Fibroblast of lung (primary cell): Measurements from ENCODE around the gene SEMA6A.

ENCODE experiments used
- EZH2 ChIP-seq: IDR thresholded peaks from 2 replicates; pipeline ENCODE4 v1.5.1; 2012; ENCODE audit warnings: low read length, control low read depth, mild to moderate bottlenecking; ENCODE audit errors: missing control alignments
- TF ChIP-seq, protein P1 (sequence below), 2 donors: IDR thresholded peaks in 1 of 2; conservative IDR thresholded peaks in 1 of 2; 1 replicate in 1 of 2; 2 replicates in 1 of 2; pipeline ENCODE4 v1.5.1; 2011 to 2012; ENCODE audit warnings: low read length in 2 of 2, control low read depth in 1 of 2, inconsistent platforms in 1 of 2, low read depth in 1 of 2, mild to moderate bottlenecking in 1 of 2

DNA sequence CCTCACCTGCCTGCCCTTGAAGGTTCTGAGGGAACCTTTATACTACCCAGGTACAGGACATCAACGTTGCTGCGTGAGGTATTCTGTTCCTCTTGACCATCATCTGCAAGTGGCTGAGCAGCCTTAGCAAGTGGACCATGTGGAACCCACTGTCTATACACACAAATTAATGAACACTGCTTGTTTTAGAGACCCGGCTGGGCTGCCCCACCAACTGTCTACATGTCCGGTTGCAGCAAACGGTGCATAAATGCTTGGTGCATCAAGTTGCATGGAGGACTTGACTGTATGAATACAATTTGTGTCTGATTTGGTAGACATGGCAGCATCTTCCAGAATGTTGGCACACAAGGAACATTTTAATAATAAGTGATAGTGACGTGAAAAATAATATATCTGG is 65.8 kb downstream of the SEMA6A start:
- TF ChIP-seq, protein P1, sequence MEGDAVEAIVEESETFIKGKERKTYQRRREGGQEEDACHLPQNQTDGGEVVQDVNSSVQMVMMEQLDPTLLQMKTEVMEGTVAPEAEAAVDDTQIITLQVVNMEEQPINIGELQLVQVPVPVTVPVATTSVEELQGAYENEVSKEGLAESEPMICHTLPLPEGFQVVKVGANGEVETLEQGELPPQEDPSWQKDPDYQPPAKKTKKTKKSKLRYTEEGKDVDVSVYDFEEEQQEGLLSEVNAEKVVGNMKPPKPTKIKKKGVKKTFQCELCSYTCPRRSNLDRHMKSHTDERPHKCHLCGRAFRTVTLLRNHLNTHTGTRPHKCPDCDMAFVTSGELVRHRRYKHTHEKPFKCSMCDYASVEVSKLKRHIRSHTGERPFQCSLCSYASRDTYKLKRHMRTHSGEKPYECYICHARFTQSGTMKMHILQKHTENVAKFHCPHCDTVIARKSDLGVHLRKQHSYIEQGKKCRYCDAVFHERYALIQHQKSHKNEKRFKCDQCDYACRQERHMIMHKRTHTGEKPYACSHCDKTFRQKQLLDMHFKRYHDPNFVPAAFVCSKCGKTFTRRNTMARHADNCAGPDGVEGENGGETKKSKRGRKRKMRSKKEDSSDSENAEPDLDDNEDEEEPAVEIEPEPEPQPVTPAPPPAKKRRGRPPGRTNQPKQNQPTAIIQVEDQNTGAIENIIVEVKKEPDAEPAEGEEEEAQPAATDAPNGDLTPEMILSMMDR (conservative IDR thresholded peaks at IDR 0.05 in 1 of 2, IDR thresholded peaks at IDR 0.05 in 1 of 2; ENCODE audit: low read depth in 1 of 2, low read length in 2 of 2): no peak
- TF ChIP-seq EZH2: no peak
